NCI-H226 (cell line): ENCODE data around the gene BANP.
"Not testable (repeated sequence)": the region's sequence is repeated elsewhere in the genome, so short reads cannot be mapped to it uniquely, and the experiment has no call there.

Experiments used
- DNase-seq: peaks from one replicate; pipeline ENCODE4 v3.0.0-alpha.2; 2015

Gene BANP

DNA sequence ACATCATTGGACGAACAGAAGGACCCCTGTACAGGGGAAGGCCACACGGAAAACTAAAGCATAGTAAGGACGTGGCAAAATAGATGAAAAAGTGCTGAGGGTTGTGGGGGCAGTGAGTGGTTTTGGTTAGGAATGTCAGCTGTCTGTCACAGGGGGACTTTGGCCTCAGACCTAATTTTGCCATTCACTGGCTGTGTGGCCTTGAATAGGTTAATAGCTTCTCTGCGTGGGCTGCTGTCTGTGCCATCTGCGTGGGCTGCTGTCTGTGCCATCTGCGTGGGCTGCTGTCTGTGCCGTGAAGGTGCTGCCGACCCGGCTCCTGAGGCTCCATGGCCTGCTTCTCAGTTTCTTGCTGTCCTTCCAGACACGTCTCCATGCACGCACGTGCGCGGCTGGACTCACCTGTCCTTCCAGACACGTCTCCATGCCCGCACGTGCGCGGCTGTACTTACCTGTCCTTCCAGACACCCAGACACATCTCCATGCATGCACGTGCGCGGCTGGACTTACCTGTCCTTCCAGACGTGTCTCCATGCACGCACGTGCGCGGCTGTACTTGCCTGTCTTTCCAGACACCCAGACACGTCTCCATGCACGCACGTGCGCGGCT is 47.1 kb downstream of the BANP start:
- not testable (repeated sequence) for DNase-seq

DNA sequence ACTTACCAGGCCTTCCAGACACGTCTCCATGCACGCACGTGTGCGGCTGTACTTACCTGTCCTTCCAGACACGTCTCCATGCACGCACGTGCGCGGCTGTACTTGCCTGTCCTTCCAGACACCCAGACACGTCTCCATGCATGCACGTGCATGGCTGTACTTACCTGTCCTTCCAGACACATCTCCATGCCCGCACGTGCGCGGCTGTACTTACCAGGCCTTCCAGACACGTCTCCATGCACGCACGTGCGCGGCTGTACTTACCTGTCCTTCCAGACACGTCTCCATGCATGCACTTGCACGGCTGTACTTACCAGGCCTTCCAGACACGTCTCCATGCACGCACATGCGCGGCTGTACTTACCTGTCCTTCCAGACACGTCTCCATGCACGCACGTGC is 47.8 kb downstream of the BANP start:
- DNase-seq: not testable (repeated sequence)

DNA sequence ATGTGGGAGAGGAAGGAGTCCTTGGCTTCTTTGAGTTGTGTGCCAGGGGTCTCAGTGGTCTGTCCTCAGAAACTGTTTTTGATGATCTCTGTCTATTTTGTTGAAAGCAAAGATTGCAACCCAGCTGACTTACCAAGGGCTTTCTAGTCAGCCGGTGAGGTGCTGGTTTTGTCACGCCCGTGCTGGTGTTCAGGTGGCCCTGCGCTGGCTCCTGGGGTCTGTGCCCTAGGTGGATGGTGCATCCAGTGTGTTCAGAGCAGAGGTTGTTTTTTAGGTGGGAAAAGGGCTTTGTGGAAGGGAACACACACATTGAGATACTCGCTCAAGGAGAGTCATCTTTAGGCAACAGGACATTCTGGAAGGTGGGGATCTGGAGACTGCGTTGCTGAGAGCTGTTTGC is 51.0 kb downstream of the BANP start:
- DNase-seq: no peak

DNA sequence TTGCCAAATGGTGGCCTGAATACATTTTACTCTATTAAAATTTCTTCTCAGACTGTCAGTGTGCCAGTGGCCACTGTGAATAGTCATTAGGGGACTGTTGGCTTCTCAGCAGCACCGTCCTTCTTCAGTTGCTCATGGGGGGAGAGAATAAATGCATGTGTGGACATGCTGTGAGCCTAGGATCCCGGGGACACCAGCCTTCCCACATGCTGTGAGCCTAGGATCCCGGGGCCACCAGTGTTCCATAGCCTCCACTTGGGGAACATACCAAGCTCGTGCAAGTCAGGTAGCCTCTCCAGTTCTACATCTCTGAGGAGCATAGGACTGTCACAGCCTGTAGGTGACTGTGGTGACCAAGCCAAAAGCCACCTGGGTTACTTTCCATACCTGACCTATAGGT is 51.5 kb downstream of the BANP start:
- DNase-seq: no peak

DNA sequence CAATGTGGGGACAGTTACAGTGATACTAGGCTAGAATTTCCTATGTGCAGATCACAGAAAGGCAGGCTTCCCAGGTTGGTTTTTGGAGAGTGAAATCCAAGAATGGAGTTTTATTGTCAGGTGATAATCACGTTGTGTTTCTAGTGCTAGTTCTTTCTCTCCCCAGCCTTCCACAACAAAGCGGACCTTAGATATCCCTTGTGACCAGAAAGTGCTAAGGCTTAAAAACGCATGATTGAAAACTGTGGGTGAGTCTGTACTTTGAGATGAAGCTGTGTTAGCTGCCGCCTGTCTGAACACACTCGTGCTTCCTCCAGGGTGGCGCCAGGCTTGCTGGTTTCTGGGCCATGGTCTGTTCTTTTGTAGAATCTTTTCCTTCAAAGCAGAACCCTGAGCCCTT is 52.1 kb downstream of the BANP start:
- DNase-seq: no peak

DNA sequence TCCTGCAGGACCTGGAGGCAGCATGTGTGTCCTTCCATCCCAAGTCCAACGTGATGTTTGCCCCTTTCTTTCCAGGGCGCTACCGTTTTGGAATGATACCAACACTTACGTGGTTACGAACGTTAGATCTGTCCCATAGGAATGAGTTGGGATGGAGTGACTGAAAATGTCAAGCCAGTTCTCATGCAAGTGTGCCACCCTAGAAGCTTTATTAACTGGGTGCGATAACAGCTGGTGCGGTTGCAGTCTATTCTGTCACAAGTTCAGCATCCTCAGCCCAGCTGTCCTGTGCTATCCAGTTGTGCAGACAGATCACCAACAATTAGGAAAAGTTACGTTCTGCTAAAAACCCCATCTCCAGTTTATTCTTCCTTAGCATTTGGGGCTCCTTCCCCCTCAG is 52.5 kb downstream of the BANP start:
- no peak for DNase-seq

DNA sequence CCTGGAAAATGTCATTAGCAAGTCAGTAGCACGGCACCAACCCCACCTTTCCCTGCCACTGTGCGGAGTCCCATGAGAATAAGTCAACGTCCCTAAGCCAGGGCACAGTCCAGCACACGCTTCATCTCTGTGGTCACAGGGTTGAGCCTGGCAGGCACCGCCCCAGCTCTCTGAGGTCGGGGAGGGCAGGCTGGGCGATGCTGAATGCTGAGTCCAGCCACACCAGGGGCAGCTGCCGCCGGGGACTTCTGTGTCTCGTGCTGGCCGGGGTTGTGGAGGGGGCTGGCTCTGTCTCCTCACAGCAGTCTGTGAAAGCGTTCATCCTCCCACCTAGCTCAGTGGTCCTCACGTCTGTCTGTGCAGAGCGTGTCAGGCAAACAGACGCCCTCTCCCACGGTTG is 53.2 kb downstream of the BANP start:
- DNase-seq: no peak

DNA sequence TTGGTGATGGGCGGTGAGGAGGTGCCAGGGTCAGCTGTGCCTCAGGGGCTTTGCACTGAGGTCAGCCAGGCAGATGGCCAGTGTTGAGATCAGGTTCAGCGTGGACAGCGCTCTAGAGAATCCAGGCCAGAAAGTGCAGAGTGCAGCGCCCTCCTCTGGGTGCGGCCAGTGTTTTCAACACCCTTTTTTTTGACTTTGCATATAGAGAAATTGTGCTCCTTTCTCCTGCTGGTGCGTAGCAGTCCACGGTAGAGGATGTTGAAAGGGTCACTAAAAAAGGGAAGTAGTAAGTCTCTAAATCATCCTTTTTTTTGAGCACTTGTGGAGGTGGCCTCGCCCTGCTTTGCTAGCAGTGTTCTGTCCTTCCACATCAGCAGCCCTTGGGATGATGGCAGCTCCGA is 53.9 kb downstream of the BANP start:
- no peak for DNase-seq

DNA sequence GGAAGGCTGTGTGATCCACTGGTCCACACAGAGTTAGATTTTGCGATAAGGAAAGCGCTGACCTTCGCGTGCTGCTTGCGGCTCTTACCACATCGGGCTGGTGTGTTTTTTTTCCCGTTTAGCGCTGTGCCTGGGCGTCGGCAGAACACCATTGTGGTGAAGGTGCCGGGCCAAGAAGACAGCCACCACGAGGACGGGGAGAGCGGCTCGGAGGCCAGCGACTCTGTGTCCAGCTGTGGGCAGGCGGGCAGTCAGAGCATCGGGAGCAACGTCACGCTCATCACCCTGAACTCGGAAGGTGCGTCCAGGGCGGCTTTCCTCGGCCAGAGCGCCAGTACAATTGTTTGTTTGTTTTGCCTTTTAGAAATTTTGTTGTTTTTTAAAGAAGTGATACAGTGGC is 54.7 kb downstream of the BANP start:
- no peak for DNase-seq

DNA sequence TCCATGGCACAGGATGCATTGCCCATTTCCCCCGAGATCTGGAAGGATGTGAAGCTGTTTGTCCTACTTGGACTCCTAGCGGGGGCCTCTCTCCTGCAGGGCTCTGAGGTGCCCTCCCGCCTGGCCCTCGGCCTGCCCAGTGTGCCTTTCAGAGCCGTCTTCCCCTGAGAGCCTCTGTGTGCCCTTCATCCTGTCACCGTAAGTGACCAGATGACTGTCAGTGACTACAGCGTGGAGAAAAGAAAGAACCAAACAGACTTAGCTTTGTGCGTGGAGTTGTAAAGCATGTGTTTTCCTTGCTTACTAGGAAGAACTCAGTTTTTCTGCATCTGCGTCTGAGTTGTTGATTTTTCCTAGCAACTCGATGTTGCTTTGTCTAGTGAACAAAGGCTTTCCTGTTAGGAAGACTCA is 56.1 kb downstream of the BANP start:
- DNase-seq: no peak

DNA sequence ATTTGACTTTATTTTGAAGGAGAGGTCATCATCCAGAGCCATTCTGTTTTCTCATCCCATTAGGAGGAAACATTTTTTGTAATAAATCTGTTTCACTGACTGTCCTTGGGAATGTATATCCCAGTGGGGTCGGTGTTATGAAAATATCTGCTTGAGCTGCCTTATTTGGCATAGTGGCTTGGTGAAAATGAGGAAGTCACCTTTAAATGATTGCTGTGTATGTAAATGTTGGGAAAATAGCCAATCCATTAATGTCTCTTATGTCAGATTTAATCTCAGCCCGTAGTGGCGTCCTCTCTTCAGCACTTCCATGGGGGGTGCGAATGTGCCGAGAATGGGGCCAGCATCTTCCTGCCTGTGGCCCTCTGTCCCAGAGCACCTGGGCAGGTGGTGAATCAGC is 57.6 kb downstream of the BANP start:
- DNase-seq: no peak

DNA sequence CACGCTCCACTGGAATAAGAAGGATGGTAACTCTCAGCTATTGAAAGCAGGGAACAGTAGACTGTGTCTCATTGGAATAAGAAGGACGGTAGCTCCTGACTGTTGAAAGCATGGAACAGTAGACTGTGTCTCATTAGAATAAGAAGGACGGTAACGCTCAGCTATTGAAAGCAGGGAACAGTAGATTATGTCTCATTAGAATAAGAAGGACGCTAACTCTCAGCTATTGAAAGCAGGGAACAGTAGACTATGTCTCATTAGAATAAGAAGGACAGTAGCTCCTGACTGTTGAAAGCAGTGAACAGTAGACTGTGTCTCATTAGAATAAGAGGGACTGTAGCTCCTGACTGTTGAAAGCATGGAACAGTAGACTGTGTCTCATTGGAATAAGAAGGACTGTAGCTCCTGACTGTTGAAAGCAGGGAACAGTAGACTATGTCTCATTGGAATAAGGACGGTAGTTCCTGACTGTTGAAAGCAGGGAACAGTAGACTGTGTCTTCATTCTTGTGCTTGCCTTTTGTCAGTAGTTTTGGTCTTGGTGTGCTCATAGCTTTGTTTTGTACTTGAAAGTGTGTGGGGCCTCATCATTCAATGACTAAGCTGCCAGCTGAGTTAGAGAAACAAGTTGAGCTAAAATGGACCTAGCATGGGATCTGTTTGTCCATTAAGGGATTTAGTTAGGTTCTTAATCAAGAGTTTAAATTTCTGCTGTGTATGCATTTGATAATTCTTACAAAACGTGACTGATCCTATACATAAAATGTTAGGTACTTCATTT is 58.5 kb downstream of the BANP start:
- no peak for DNase-seq

DNA sequence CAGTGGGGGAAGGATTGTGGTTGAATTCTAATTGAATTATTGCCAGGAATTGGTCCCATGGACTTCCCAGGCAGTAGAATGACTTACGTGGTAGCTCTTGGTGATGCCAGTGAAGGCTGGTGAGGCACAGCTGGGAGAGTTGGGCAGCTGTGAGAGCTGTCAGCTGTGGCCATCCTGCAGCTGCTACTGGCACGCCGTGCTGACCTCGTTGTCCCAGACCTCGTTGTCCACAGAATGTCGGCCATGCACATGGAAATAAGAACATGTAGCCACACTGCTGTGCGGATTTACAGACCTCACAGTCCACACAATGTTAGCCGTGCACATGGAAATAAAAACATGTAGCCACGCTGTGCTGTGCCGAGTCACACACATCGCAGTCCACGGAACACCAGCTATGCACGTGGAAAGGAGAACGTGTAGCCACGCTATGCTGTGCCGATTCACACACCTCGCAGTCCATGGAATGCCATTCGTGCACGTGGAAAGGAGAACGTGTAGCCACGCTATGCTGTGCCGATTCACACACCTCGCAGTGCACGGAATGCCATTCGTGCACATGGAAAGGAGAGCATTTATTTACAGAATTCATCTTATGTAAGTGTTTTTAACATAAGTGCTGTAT is 59.2 kb downstream of the BANP start:
- DNase-seq: no peak

DNA sequence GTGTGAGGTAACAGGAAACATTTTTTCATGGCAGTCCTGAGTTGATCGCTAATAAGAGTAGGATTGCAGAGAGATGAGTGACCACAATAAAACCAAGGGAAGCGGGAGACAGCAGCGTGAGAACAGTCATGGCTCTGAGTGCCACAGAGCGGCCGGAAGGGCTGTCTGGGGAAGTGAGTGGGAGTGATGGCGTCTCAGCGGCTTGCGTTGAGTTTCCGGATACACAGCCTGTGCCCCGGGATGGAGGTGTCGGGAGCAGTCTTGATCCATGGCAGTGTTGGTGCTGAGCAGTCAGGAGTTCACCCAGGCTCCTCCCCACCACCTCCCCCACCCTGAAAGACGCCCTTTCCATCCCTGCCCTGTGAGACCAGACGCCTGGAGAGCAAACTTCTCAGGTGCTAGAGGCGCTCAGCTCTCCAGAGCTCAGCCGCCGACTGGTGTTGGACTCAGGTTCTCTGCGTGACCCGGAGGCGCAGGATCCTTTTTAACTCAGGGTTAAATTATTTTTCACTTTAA is 59.8 kb downstream of the BANP start:
- no peak for DNase-seq

DNA sequence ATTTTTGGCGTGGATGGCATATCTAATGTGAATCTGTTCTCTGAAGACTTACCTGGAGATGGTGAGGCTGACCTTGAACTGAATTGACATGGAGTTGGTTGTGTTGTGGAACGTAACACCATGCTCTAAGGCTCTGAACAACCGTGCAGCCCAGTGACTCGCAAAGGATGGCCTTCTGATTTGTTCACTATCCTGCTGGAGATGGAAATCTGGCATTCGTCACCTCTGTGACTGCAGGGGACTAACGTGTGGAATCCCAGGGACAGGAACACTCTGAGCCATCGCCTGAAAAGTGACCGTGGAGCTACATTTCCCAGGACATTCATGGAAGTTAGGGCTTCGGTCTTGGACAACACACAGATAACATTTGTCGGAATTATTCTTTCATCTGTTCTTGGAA is 61.1 kb downstream of the BANP start:
- no peak for DNase-seq

DNA sequence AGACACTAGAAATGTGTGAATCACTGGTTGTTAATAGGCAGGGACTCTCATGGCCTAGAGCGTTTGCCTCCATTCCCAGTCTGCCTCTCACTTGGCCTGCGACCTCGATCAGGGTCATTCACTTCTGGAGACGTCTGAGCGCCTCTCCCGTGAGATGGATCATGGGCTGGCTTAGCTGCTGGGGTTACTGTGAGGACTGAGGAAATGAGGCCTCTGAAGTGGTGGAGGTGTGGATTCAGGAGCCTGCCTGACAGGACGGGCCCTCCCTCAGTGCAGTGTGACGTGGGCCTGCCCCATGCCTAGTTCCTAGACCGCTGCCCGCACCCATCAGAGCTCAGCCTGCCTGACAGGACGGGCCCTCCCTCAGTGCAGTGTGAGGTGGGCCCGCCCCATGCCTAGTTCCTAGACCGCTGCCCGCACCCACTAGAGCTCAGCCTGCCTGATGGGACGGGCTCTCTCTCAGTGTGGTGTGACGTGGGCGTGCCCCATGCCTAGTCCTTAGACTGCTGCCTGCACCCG is 61.9 kb downstream of the BANP start:
- DNase-seq: no peak

DNA sequence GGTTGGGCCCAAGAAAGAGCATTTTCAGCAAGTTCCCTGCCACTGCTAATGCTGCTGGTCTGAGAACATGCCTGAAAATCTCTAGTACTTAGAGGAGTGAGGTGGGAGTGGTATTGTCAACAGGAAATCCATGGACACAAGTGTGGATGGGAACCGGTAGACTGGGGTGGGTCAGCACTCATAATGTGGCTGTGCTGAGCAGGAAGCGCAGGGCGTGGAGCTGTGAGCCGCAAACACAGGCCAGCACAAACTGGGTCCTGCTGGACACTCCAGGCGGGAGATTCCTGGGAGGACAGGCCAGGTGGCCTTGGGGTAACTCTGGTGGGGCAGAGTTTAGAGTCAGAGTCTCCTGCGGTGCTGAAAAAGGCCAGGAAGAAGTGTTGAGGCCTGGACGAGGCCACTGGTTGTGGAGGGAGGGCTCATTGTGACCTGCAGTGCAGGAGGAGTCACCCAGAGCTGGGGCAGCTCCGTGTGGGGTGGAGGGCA is 62.6 kb downstream of the BANP start:
- DNase-seq: no peak

DNA sequence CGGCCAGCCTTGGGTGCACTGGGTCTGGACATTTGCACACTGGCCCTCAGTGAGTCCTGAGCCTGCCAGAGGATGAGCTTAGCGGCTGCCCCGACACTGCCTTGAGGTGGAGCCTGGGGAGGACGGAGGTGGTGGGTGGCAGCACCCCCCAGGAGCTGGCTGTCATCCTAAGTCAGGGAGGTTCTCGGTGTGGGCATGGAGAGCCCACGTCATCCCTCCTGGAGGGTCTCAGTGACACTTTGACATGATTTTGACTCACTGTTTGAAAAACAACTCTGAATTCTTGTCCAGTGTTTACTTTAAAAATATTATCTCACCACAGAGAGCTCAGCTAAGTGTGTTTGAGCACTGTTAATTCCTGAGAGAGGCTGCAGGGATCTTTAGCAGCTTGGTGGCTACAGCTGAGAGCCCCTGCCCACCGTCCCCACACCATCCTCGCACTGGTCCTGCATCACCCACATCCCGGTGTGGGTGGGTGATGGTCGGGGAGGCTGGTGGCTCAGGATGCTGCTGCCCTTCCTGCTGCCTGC is 63.1 kb downstream of the BANP start:
- DNase-seq: no peak

DNA sequence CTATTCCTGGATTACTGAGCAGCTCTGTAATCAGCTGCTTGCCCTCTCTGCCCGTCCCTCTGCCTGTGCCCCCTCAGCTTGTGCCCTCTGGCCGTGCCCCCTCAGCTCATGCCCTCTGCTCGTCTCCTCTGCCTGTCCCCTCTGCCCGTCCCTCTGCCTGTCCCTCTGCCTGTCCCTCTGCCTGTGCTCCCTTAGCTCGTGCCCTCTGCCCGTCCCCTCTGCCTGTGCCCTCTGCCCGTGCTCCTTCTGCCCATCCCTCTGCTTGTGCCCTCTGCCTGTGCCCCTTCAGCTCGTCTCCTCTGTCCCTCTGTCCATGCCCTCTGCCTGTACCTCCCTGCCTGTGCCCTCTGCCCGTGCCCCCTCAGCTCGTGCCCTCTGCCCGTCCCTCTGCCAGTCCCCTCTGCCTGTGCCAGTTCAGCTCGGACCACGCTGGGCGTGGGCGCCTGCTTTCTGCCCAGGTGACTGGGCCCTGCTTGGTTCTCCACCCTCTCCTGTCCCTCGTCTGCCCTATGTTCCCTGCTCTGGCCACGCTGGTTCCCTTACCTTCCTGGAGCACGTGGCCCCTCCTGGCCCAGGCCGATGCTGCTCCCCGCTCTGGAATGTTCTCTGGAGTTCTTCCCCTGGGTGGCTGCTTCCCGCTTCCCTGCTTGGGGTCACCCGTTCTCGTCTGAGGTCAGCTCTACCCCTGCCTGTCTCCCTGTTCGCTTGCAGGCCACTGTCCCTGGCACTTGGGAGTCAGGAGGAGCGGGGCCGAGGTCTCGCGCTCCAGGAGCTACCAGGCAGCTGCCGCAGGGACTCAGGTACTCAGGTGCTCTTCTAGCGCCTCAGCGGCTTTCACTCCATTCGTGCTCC is 63.9 kb downstream of the BANP start:
- DNase-seq: no peak

DNA sequence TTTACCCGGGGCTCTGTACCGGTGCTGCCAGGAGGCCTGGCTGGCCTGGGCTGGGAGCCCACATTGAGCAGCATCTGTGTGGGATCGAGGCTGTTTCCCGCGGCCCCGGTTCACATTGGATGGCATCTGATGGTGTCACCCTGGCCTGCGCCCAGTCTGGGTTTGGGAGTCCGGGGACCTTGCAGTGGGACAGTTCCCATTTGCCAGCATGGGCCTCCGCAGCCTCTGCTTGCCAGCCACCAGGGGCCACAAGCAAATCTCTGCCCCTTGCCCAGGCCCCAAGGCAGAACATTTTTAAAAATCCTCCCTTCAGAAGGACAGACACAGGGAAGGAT is 64.5 kb downstream of the BANP start:
- DNase-seq: no peak

DNA sequence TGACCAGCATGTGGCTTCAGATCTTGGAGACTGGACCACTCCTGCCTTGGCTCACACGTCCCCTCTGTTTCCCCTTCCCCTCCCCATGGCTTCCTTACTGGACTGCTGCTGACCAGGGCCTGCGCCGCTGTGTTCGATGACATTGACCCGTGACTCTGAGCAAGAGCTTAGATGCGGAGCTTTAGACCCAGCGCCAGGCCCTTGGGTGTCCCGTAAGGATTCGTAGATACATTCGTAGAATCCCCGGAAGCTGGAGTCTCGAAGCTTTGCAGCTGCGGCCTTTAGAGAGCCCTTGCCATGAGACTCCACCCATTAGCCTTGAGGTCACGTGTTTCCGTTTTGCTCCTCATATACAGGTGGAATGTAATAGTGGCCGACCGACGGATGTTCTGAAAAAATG is 65.2 kb downstream of the BANP start:
- DNase-seq: not testable (repeated sequence)

DNA sequence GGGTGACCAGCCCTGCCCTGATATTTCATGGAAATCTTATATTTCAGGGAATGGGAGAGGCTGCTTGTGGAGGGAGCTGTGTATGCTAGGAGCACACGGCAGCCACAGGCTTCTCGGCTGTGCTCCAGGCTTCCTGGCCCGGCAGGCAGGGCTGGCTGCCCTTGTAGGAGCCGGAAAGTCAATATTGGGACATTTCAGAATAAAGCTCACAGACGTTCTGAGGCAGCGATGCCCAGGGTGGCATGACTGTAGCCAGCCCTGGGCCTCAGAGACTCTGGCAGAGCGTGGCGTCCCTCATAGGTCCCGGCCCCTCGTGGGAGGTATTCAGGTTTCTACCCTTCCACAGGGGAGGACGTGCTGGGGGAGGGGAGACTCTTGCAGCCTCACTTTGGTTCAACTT is 65.7 kb downstream of the BANP start:
- no peak for DNase-seq
